RWPE1 (cell line): Measurements from ENCODE around the gene CXCL8.

Experiments
- CTCF ChIA-PET: fragments of 350-600 bp; sonication (Branson Sonifier 250); formaldehyde crosslinking; extraction: SDS; loops from one replicate; lab custom pipeline; 2021; lab: Yijun Ruan, JAX
- POLR2A ChIA-PET: fragments of 400-600 bp; formaldehyde crosslinking; extraction: SDS; loops from one replicate; lab custom pipeline; 2020; ENCODE audit warnings: antibody characterized with exemption; ENCODE audit not compliant: low non-redundant PET; lab: Yijun Ruan, JAX
- DNase-seq: peaks from one replicate; pipeline ENCODE4 v3.0.0; 2012; ENCODE audit warnings: low spot score
- H3K27ac ChIP-seq: fragments of 450-650 bp; 2 replicates; pipeline ENCODE4 v1.5.1; 2017
- TF ChIP-seq, protein P1 (sequence below): fragments of 450-650 bp; conservative IDR thresholded peaks from 2 replicates; pipeline ENCODE4 v1.5.1; 2017; ENCODE audit warnings: low read depth, mild to moderate bottlenecking

CXCL8 gene

GRCh38 chr4:73701116-73701515 is 39.3 kb upstream of the CXCL8 start:
- H3K27ac ChIP-seq, result no peak overlapping the region; the same call in 1 of the 2 replicates
- TF ChIP-seq, protein P1, sequence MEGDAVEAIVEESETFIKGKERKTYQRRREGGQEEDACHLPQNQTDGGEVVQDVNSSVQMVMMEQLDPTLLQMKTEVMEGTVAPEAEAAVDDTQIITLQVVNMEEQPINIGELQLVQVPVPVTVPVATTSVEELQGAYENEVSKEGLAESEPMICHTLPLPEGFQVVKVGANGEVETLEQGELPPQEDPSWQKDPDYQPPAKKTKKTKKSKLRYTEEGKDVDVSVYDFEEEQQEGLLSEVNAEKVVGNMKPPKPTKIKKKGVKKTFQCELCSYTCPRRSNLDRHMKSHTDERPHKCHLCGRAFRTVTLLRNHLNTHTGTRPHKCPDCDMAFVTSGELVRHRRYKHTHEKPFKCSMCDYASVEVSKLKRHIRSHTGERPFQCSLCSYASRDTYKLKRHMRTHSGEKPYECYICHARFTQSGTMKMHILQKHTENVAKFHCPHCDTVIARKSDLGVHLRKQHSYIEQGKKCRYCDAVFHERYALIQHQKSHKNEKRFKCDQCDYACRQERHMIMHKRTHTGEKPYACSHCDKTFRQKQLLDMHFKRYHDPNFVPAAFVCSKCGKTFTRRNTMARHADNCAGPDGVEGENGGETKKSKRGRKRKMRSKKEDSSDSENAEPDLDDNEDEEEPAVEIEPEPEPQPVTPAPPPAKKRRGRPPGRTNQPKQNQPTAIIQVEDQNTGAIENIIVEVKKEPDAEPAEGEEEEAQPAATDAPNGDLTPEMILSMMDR, result no peak
- CTCF ChIA-PET, result interaction anchor here (0.6 kb wide), 1 partner anchor 22 kb away, joined by 4 read pairs; no protein-coding TSS in a partner anchor
- POLR2A ChIA-PET, result no interaction called here
- DNase-seq, result no peak

DNA sequence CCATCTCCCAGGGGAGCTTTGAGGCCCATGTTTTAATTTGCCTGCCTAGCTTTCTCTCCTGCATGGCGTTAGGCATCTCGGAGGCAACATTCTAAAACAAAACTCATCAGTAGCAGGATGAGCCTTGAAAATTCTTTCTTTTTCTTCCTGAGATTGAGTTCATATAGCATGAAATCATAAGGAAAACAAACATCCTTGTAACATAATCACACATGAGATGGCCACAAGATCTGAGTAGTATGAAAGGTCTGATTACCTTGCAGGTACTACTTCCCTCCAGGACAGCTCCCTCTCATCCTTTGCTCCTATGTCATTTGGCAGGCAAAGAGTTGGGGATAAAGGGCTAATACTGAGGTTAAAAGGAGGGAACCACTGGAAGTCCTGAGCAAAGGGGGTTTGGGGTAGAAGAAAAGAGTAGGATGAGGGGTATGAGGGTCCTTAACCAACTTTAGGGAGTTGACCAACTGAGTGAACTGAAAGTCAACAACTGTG is 37.5 kb upstream of the CXCL8 start:
- TF ChIP-seq, protein P1, result no peak
- no peak for DNase-seq
- ChIA-PET POLR2A (no interaction called here), CTCF (no interaction called here)
- no peak overlapping the region for H3K27ac ChIP-seq

- H3K27ac ChIP-seq, result no peak overlapping the region
- TF ChIP-seq, protein P1, result no peak
- ChIA-PET CTCF (no interaction called here), POLR2A (no interaction called here)
- DNase-seq, result no peak
Measured at GRCh38 chr4:73703320-73703719, 37.0 kb upstream of the CXCL8 start.

GRCh38 chr4:73704314-73705055 is 35.9 kb upstream of the CXCL8 start:
- POLR2A ChIA-PET, result interaction anchor here (0.7 kb wide), 1 partner anchor 35 kb away, joined by 3 read pairs; no protein-coding TSS in a partner anchor
- TF ChIP-seq, protein P1, result no peak
- H3K27ac ChIP-seq, result no peak overlapping the region; the same call in 1 of the 2 replicates
- CTCF ChIA-PET, result no interaction called here
- DNase-seq, result peak; percentile 78

DNA sequence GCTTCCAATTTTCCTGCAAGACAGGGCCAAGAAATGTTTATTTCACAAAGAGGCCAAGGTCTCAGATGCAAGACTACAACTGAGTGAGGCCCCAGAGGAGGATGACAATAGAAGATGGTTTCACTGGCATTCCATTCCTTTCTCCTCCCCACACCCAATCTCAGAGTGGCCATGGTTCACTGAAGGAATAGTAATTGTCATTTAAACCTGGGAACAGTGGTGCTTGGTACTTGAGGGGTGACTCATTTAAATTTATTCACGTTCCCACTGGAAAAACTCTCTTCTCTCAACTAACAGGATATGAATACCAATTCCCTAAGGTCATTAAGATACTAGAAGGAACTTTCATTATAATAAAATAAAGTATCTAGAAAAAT is 35.3 kb upstream of the CXCL8 start:
- ChIA-PET POLR2A (interaction anchor here (0.7 kb wide), 1 partner anchor 36 kb away, joined by 3 read pairs; no protein-coding TSS in a partner anchor), CTCF (no interaction called here)
- TF ChIP-seq, protein P1, result no peak
- peak; percentile 30 for DNase-seq
- no peak overlapping the region; the same call in 1 of the 2 replicates for H3K27ac ChIP-seq

- TF ChIP-seq, protein P1, result no peak
- POLR2A ChIA-PET, result no interaction called here
- no peak overlapping the region for H3K27ac ChIP-seq
- no peak for DNase-seq
- CTCF ChIA-PET, result no interaction called here
Measured at GRCh38 chr4:73705721-73706120, 34.6 kb upstream of the CXCL8 start.
